HL-60 (cell line): ENCODE data around the gene HPSE2.

Source experiments
- DNase-seq, 2 experiments: peaks; one replicate each; pipeline ENCODE4 v3.0.0-alpha.2; 2010 to 2020; ENCODE audit warnings: low read depth in 1 of 2, low spot score in 1 of 2
- H3K27ac ChIP-seq: fragments of 250-450 bp; sonication (Bioruptor Pico); replicated peaks from 2 replicates; pipeline ENCODE4 v1.5.1; 2020; ENCODE audit warnings: mild to moderate bottlenecking, moderate library complexity
- H3K27me3 ChIP-seq: fragments of 250-450 bp; sonication (Bioruptor Pico); 2 replicates; pipeline ENCODE4 v1.5.1; 2021; ENCODE audit warnings: mild to moderate bottlenecking, moderate library complexity; ENCODE audit not compliant: insufficient read depth, poor library complexity, severe bottlenecking
- H3K4me3 ChIP-seq: replicated peaks from 2 replicates; pipeline ENCODE4 v1.5.1; 2011; ENCODE audit warnings: mild to moderate bottlenecking, control low read depth, low read length; ENCODE audit not compliant: insufficient read depth
- CTCF ChIP-seq: IDR thresholded peaks from one replicate; pipeline ENCODE4 v1.5.1; 2011; ENCODE audit warnings: low read length, control low read depth, inconsistent platforms; ENCODE audit not compliant: insufficient read depth
- GABPA ChIP-seq: IDR thresholded peaks from 2 replicates; pipeline ENCODE4 v1.6.1; 2012; ENCODE audit warnings: low read depth
- POLR2AphosphoS5 ChIP-seq: IDR thresholded peaks from 2 replicates; pipeline ENCODE4 v1.6.1; 2012; ENCODE audit warnings: low read depth
- REST ChIP-seq: IDR thresholded peaks from 2 replicates; pipeline ENCODE4 v1.6.1; 2012; ENCODE audit warnings: low read depth; ENCODE audit not compliant: insufficient replicate concordance
- SPI1 ChIP-seq: IDR thresholded peaks from 2 replicates; pipeline ENCODE4 v1.6.1; 2012; ENCODE audit warnings: low read depth, mild to moderate bottlenecking, borderline replicate concordance

HPSE2 gene

GRCh38 chr10:98533746-98534445 lies 701.8 kb downstream of the HPSE2 start:
- DNase-seq: no peak

GRCh38 chr10:98533241-98533640 lies 702.4 kb downstream of the HPSE2 start:
- TF ChIP-seq REST (no peak), POLR2AphosphoS5 (no peak)
- no peaks in the 10 kb centered on the region for H3K27me3 ChIP-seq
- no peak overlapping the region for H3K4me3 ChIP-seq
- no peak overlapping the region for H3K27ac ChIP-seq
- DNase-seq: no peak

More at GRCh38 chr10:98533746-98534445, 701.8 kb downstream of the HPSE2 start:
- H3K4me3 ChIP-seq: no peak overlapping the region
- TF ChIP-seq CTCF (no peak), POLR2AphosphoS5 (no peak), REST (no peak), GABPA (no peak), SPI1 (no peak)
- no peak overlapping the region for H3K27ac ChIP-seq
- H3K27me3 ChIP-seq: no peaks in the 10 kb centered on the region

GRCh38 chr10:98528805-98529183 lies 706.9 kb downstream of the HPSE2 start:
- Histone ChIP-seq H3K4me3 (no peak overlapping the region), H3K27me3 (no peaks in the 10 kb centered on the region), H3K27ac (no peak overlapping the region)
- no peak for DNase-seq
- TF ChIP-seq CTCF (no peak), GABPA (no peak), POLR2AphosphoS5 (no peak), REST (no peak), SPI1 (no peak)
